Suprapubic skin (tissue), 4 donors: Measurements from ENCODE around the gene REXO1. TPM values are rescaled to one million over a fixed set of nuclear protein-coding genes. Genes with fewer than 3 reads are reported as not detected.

Experiments
- DNase-seq, 2 donors: peaks; one replicate each; pipeline ENCODE4 v3.0.0-alpha.2; 2019; ENCODE audit warnings: low spot score in 2 of 2
- H3K27ac ChIP-seq: fragments of 200-600 bp; sonication (generic); one replicate; pipeline ENCODE4 v1.5.1; 2019
- H3K27me3 ChIP-seq: fragments of 200-600 bp; sonication (generic); one replicate; pipeline ENCODE4 v1.5.1; 2019
- H3K36me3 ChIP-seq: fragments of 200-600 bp; sonication (generic); one replicate; pipeline ENCODE4 v1.5.1; 2019
- H3K4me1 ChIP-seq: fragments of 200-600 bp; sonication (generic); one replicate; pipeline ENCODE4 v1.5.1; 2019
- H3K4me3 ChIP-seq: fragments of 200-600 bp; sonication (generic); one replicate; pipeline ENCODE4 v1.5.1; 2019; ENCODE audit warnings: mild to moderate bottlenecking
- H3K9me3 ChIP-seq: fragments of 200-600 bp; sonication (generic); one replicate; pipeline ENCODE4 v1.5.1; 2019
- CTCF ChIP-seq, 2 donors: fragments of 200-600 bp in 1 of 2; fragments of 450-650 bp in 1 of 2; sonication (generic) in 1 of 2; IDR thresholded peaks; one replicate each; pipeline ENCODE4 v1.5.1; 2016 to 2019; ENCODE audit warnings: antibody characterized with exemption in 2 of 2, mild to moderate bottlenecking in 1 of 2, moderate library complexity in 1 of 2
- EP300 ChIP-seq: sonication (generic); formaldehyde crosslinking; IDR thresholded peaks from one replicate; pipeline ENCODE4 v1.6.1; 2017; ENCODE audit warnings: antibody characterized with exemption
- POLR2A ChIP-seq, 2 donors: fragments of 450-650 bp; IDR thresholded peaks; one replicate each; pipeline ENCODE4 v1.6.1; 2017; ENCODE audit warnings: antibody characterized with exemption in 2 of 2, mild to moderate bottlenecking in 2 of 2, moderate library complexity in 2 of 2
- POLR2AphosphoS5 ChIP-seq, 3 donors: sonication (generic); formaldehyde crosslinking; IDR thresholded peaks; one replicate each; pipeline ENCODE4 v1.6.1; 2017; ENCODE audit warnings: antibody characterized with exemption in 3 of 3
- WGBS: methylation state at CpG from one replicate; pipeline ENCODE4 v1.1.5; 2018; 5-methylcytosine and 5-hydroxymethylcytosine counted together
- total RNA-seq, 4 donors: library from RNA; depleted of rRNA; stranded (reverse); fragments of >200 nt; gene quantifications; one replicate each; pipeline ENCODE4 v1.1.0, GENCODE V29; 2016

Gene REXO1
- total RNA-seq, 4 donors from 2014 or later = 31.8 to 63.1 (median 38.3) TPM

GRCh38 chr19:1818549-1819195 is 29.6 kb downstream of the REXO1 start:
- no peaks in the 10 kb centered on the region for H3K4me1 ChIP-seq
- WGBS = 87% methylated on average over 7 of the region's 33 CpGs
- peaks cover 86% of the 10 kb centered on the region for H3K36me3 ChIP-seq
- H3K4me3 ChIP-seq = no peak overlapping the region
- no peak for DNase-seq
- H3K9me3 ChIP-seq = no peaks in the 10 kb centered on the region
- no peaks in the 10 kb centered on the region for H3K27me3 ChIP-seq
- H3K27ac ChIP-seq = no peak overlapping the region
- TF ChIP-seq EP300 = no peak
- TF ChIP-seq CTCF (IDR thresholded peaks at IDR 0.05) = no peak
- TF ChIP-seq POLR2AphosphoS5 (IDR thresholded peaks at IDR 0.05) = no peak
- no peak for TF ChIP-seq POLR2A (IDR thresholded peaks at IDR 0.05)

GRCh38 chr19:1817553-1818179 is 30.6 kb downstream of the REXO1 start:
- Histone ChIP-seq H3K9me3 (no peaks in the 10 kb centered on the region), H3K4me1 (peaks cover 8% of the 10 kb centered on the region), H3K27ac (no peak overlapping the region), H3K27me3 (no peaks in the 10 kb centered on the region), H3K36me3 (peaks cover 77% of the 10 kb centered on the region), H3K4me3 (no peak overlapping the region)
- 94% methylated on average over 3 of the region's 25 CpGs for WGBS
- TF ChIP-seq POLR2A (IDR thresholded peaks at IDR 0.05) = no peak
- TF ChIP-seq POLR2AphosphoS5 (IDR thresholded peaks at IDR 0.05) = no peak
- TF ChIP-seq EP300 = no peak
- TF ChIP-seq CTCF (IDR thresholded peaks at IDR 0.05) = no peak
- no peak for DNase-seq

DNA sequence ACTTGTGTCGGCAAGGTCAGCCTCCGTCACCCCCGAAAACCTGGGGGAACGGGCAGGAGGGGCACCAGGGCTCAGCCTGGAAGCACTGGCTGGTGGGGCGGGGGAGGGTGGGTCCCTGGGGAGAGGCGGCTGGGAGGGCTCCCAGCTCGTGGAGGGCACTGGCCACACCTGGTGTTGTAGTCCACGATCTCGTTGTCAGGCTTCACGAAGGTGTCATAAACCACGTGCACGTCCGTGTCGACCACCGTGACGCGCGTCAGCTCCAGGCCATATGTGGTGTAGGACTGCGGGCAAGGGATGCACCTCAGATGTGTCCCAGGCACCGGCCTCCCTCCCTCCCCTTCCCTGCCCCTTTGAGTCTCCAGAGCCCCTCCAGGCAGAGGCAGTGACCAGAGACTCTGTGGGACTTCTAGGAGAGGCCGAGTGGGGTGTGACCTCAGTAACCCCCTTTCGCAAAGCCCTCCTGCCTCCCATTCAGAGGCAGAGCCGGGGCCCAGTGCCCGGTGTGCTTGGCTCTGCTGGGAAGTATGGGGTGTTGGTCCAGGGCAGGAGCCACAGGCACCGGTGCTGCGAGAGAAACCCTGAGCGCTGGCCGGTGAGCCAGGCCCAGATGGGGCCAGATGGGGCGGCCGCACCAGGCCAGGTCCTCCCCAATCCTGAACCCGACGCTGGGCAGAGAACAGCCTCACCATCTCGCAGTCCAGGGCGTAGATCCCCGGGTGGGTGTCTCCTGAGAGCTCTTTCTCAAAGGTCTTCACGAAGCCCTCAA is 31.6 kb downstream of the REXO1 start:
- H3K27ac ChIP-seq = no peak overlapping the region
- H3K4me1 ChIP-seq = peaks cover 18% of the 10 kb centered on the region
- no peak for DNase-seq
- 96% methylated on average over 14 of the region's 36 CpGs for WGBS
- H3K4me3 ChIP-seq = no peak overlapping the region
- TF ChIP-seq POLR2A (IDR thresholded peaks at IDR 0.05) = no peak
- no peak for TF ChIP-seq CTCF (IDR thresholded peaks at IDR 0.05)
- no peak for TF ChIP-seq POLR2AphosphoS5 (IDR thresholded peaks at IDR 0.05)
- TF ChIP-seq EP300 = no peak
- peaks cover 67% of the 10 kb centered on the region for H3K36me3 ChIP-seq
- no peaks in the 10 kb centered on the region for H3K9me3 ChIP-seq
- H3K27me3 ChIP-seq = no peaks in the 10 kb centered on the region

- no peaks in the 10 kb centered on the region for H3K27me3 ChIP-seq
- no peak for TF ChIP-seq EP300
- no peak for TF ChIP-seq CTCF (IDR thresholded peaks at IDR 0.05)
- TF ChIP-seq POLR2AphosphoS5 (IDR thresholded peaks at IDR 0.05) = no peak
- no peak for TF ChIP-seq POLR2A (IDR thresholded peaks at IDR 0.05)
- peaks cover 23% of the 10 kb centered on the region for H3K4me1 ChIP-seq
- H3K27ac ChIP-seq = no peak overlapping the region
- WGBS = 93% methylated on average over 43 of the region's 61 CpGs
- H3K9me3 ChIP-seq = no peaks in the 10 kb centered on the region
- peaks cover 59% of the 10 kb centered on the region for H3K36me3 ChIP-seq
- no peak for DNase-seq
- H3K4me3 ChIP-seq = no peak overlapping the region
Observed at GRCh38 chr19:1815605-1816529, 32.4 kb downstream of the REXO1 start.
